GM18861 (cell line): ENCODE measurements around the gene FEM1B.
A peak's percentile ranks its signal among the peaks of the same experiment; 100 is the strongest.

Source experiments
- ATAC-seq: cut with Tn5 transposase; IDR thresholded peaks from one replicate; pipeline ENCODE4 v1.9.1; 2021; ENCODE audit not compliant: unreplicated experiment

FEM1B gene

GRCh38 chr15:68258692-68259091, 18.9 kb upstream of the FEM1B start:
- ATAC-seq, result no peak

DNA sequence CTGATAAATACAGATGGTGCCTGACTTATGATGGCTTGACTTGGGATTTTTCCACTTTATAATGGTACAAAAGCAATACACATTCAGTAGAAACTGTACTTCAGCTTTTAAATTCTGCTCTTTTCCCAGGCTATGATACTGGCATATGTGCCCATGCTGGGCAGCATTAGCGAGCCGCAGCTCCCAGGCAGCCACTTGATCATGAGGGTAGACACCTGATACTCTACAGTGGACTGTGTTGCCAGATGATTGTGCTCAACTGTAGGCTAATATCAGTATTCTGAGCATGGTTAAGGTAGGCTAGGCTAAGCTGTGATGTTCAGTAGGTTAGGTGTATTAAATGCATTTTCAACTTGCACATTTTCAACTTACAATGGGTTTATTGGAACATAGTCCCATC, 17.7 kb upstream of the FEM1B start:
- no peak for ATAC-seq

- no peak for ATAC-seq
These were observed 16.3 kb upstream of the FEM1B start for GRCh38 chr15:68261241-68261640.

- ATAC-seq, result no peak
These were observed 15.6 kb upstream of the FEM1B start for GRCh38 chr15:68261980-68262379.

GRCh38 chr15:68262514-68263356, 14.8 kb upstream of the FEM1B start:
- no peak for ATAC-seq

GRCh38 chr15:68264282-68264681, 13.3 kb upstream of the FEM1B start:
- ATAC-seq, result no peak

GRCh38 chr15:68265081-68265480, 12.5 kb upstream of the FEM1B start:
- no peak for ATAC-seq

DNA sequence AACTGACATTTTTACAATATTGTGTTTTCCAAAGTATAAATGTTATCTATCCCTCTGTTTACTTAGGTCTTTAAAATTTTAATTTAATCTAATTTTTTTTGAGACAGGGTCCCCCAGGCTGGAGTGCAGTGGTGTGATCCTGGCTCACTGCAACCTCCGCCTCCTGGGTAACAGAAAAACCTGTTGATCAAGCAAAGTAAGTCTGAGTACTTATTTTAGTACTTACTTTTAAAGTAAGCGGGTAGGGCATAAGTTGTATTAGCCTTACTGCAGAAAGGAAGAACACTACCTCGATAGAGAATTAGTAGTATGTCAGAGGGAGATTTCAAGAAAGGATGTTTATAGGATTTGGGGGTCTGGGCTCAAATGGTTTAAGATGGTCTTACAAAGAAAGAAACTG, 11.9 kb upstream of the FEM1B start:
- no peak for ATAC-seq

GRCh38 chr15:68268405-68268804, 9.1 kb upstream of the FEM1B start:
- ATAC-seq, result no peak

DNA sequence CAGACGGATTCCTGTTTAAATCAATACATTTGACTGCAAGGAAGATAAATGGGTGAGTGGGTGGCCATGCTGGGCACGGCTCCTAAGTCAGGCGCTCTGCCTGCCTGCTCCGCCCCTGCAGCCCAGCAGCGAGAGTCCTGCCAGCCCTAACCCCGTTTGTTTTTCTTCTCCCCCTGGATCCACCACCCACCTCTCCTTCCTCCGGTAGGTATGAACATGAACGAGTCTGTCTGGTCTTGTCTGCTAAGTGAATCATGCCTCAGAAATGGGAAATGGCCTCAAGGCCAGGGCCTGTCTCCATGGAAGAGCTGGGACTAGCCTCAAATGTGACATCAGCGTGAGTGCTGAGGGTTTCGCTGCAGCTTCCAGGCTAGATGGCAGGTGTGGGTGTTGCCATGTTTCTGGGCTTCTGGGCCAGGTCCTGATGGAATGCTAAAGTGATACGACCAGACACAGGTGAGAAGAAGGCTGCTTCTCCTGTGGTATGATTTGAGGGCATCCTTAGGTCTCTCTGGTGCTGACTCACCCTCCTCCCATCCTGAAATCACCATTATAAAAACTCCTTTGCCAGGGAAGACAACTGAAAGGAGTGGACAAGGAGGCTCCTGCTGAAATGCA, 5.6 kb upstream of the FEM1B start:
- ATAC-seq, result no peak

DNA sequence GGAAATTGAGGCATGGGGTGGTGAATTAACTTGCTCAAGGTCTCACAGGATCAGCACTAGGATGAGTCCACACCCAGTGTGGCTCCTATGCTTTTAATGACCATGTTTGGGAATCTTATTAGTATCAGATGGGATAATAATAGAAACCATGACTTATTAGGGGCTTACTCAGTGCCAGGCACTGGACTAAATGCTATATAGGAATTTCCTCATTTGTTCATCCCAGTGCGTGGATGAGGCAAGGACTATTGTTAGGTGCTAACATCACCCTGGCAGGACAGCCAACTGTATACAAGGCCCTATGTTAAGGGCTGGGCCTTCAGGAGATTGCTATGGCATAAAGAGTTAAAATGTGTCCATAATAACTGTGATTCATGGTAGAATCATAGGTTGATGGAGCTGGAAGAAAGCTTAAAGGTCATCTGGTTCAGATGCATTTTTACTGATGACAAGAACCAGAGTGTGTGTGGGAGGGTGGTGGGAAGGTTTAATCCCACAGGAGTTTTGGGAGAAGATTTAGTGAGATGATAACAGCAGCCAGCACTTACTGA, 4.7 kb upstream of the FEM1B start:
- no peak for ATAC-seq

GRCh38 chr15:68274201-68274848, 3.2 kb upstream of the FEM1B start:
- no peak for ATAC-seq

DNA sequence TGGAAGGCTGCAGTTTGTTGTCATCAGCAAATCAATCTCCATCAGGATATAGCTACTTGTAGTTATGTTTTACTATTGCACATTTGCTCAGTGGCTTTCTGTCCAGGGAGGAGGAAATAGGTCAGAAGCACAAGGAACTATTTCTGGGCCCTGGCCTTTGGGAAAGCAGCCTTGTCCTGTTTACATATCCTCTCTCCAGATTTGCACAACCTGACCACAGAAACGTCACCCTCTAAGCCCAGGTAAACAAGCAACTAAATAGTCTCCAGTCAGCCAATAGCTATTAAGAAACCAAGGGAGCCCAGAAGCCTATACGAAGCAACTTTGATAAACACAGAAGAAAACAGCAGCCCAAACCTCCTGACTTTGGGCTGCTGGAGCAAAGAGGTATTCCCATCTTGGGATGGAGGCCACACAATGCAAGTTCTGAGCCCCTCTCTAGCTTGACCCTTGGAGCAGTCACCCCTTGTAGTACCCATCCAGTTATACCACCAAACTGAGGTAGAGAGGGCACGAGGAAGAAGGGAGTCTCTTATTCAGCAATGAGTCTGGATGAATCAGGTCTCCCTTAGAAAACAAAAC, 2.3 kb upstream of the FEM1B start:
- no peak for ATAC-seq

GRCh38 chr15:68276668-68277067, 877 bp upstream of the FEM1B start:
- no peak for ATAC-seq

DNA sequence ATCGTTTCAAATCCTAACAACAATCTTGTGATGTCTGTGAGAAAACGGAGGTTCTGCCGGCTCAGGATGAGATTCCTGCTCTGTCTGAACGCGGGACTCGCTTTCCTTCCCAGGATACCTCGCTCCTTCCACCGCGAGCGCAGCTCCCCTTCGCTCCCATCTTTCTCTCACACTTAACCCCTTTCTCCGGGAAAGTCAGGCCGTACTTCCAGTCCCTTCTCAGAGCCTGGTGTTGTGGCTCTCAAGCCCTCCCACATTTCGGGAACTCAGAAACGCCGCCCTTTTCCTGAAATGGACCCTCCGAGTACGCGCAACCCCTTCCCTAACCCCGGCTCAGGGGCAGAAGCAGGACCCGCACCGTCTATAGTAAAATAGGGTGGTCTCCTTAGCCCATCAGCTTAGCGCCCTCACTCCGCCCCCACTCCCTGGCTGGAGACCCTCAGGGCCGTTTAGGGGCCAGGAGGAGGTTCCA, 378 bp upstream of the FEM1B start:
- no peak for ATAC-seq

DNA sequence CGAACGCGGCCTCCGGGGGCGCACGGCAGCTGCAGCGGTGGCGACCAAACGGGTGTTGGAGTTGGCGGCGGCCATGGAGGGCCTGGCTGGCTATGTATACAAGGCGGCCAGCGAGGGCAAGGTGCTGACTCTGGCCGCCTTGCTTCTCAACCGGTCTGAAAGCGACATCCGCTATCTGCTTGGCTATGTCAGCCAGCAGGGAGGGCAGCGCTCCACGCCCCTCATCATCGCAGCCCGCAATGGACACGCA, 725 bp downstream of the FEM1B start:
- peak; percentile 50 for ATAC-seq

- ATAC-seq, result no peak
These were observed 1.3 kb downstream of the FEM1B start for GRCh38 chr15:68278595-68279405.

GRCh38 chr15:68279779-68280753, 2.5 kb downstream of the FEM1B start:
- ATAC-seq, result no peak

DNA sequence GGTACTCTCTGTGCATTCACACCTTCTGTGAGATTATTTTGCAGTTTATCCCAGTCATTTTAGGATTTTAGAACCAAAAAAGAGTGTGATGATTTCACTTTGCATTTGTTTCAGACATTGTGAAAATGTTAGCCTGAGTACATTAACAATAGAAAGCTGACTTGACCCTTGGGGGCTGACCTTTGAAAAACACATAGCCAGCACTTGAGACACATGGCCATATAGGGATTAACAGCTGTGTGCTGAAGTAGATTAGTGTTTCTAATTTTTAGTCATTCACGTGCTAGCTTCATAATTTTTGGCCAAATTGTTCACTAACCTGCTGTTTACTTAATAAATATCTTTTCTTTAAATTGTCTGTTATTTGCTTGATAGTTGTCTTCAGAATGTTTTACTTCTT, 3.5 kb downstream of the FEM1B start:
- ATAC-seq, result no peak

DNA sequence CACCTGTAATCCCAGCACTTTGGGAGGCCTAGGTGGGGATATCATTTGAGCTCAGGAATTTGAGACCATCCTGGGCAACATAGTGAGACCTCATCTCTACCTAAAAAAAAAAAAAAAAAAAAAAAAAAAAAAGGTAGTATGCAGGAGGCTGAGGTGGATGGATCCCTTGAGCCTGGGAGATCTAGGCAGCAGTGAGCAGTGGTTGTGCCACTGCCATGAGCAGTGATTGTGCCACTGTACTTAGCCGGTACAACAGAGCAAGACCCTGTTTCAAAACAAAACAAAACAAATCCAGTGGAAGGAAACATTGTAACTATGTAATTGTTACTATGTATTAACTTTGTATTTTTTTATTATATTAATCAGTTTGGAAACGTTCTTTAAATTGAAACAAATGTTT, 5.9 kb downstream of the FEM1B start:
- no peak for ATAC-seq
